GM12878 (cell line): Measurements from ENCODE around the gene HOMER2.

Source experiments
- BHLHE40 ChIP-seq, 2 experiments: fragments of 450-650 bp in 1 of 2; IDR thresholded peaks; 2 replicates each; pipeline ENCODE4 v1.6.1; 2011 to 2017; ENCODE audit warnings: low read depth in 2 of 2, borderline replicate concordance in 1 of 2, improper control_type of control experiment in 1 of 2, low read length in 1 of 2, mild to moderate bottlenecking in 1 of 2
- EGR1 ChIP-seq, 2 experiments: IDR thresholded peaks; 1 replicate in 1 of 2; 2 replicates in 1 of 2; pipeline ENCODE4 v1.6.1; 2011 to 2012; ENCODE audit warnings: low read depth in 2 of 2, low read length in 2 of 2, borderline replicate concordance in 1 of 2, mild to moderate bottlenecking in 1 of 2, moderate library complexity in 1 of 2
- GATAD2B ChIP-seq: fragments of 450-650 bp; conservative IDR thresholded peaks from 2 replicates; pipeline ENCODE4 v1.6.1; 2017; ENCODE audit warnings: low read depth, mild to moderate bottlenecking, moderate library complexity
- MAX ChIP-seq: IDR thresholded peaks from 2 replicates; pipeline ENCODE4 v1.6.1; 2012; ENCODE audit warnings: low read depth, low read length, improper control_type of control experiment
- POLR2A ChIP-seq: IDR thresholded peaks from 2 replicates; pipeline ENCODE4 v1.6.1; 2011; ENCODE audit warnings: low read depth, mild to moderate bottlenecking, low read length
- POLR2AphosphoS5 ChIP-seq: IDR thresholded peaks from 2 replicates; pipeline ENCODE4 v1.6.1; 2011; ENCODE audit warnings: mild to moderate bottlenecking, low read length, inconsistent platforms
- RBBP5 ChIP-seq: fragments of 200-600 bp; sonication (generic); conservative IDR thresholded peaks from 2 replicates; pipeline ENCODE4 v1.6.1; 2016
- SRF ChIP-seq, 2 experiments: IDR thresholded peaks; 2 replicates each; pipeline ENCODE4 v1.6.1; 2011; ENCODE audit warnings: low read depth in 2 of 2, low read length in 2 of 2, mild to moderate bottlenecking in 1 of 2, moderate library complexity in 1 of 2
- TAF1 ChIP-seq: IDR thresholded peaks from 2 replicates; pipeline ENCODE4 v1.6.1; 2011; ENCODE audit warnings: mild to moderate bottlenecking, low read depth, low read length, borderline replicate concordance
- USF2 ChIP-seq: IDR thresholded peaks from 2 replicates; pipeline ENCODE4 v1.6.1; 2011; ENCODE audit warnings: low read depth, low read length, improper control_type of control experiment, borderline replicate concordance
- YY1 ChIP-seq: IDR thresholded peaks from 2 replicates; pipeline ENCODE4 v1.6.1; 2011; ENCODE audit warnings: low read depth, mild to moderate bottlenecking, low read length
- ZBTB33 ChIP-seq: fragments of 450-650 bp; IDR thresholded peaks from 2 replicates; pipeline ENCODE4 v1.6.1; 2017; ENCODE audit warnings: mild to moderate bottlenecking
- TF ChIP-seq, protein P1 (sequence below), 3 experiments: IDR thresholded peaks in 2 of 3; conservative IDR thresholded peaks in 1 of 3; 2 replicates each; pipeline ENCODE4 v1.5.1; 2011; ENCODE audit warnings: low read depth in 3 of 3, low read length in 3 of 3, mild to moderate bottlenecking in 3 of 3, control low read depth in 2 of 3, moderate library complexity in 2 of 3, inconsistent platforms in 1 of 3, mixed read lengths in 1 of 3; ENCODE audit not compliant: control insufficient read depth in 2 of 3, insufficient read depth in 1 of 3; ENCODE audit errors: extremely low read depth in 1 of 3

GRCh38 chr15:82855286-82856100, 97.0 kb downstream of the HOMER2 start:
- TF ChIP-seq, protein P1, sequence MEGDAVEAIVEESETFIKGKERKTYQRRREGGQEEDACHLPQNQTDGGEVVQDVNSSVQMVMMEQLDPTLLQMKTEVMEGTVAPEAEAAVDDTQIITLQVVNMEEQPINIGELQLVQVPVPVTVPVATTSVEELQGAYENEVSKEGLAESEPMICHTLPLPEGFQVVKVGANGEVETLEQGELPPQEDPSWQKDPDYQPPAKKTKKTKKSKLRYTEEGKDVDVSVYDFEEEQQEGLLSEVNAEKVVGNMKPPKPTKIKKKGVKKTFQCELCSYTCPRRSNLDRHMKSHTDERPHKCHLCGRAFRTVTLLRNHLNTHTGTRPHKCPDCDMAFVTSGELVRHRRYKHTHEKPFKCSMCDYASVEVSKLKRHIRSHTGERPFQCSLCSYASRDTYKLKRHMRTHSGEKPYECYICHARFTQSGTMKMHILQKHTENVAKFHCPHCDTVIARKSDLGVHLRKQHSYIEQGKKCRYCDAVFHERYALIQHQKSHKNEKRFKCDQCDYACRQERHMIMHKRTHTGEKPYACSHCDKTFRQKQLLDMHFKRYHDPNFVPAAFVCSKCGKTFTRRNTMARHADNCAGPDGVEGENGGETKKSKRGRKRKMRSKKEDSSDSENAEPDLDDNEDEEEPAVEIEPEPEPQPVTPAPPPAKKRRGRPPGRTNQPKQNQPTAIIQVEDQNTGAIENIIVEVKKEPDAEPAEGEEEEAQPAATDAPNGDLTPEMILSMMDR (IDR thresholded peaks at IDR 0.05 in 2 of 3, conservative IDR thresholded peaks at IDR 0.05 in 1 of 3; ENCODE audit: control insufficient read depth in 2 of 3, extremely low read depth in 1 of 3, insufficient read depth in 1 of 3, low read depth in 3 of 3, low read length in 3 of 3), result no peak
- no peak for TF ChIP-seq TAF1
- no peak for TF ChIP-seq POLR2AphosphoS5
- TF ChIP-seq BHLHE40 (IDR thresholded peaks at IDR 0.05; ENCODE audit: borderline replicate concordance in 1 of 2, low read depth in 2 of 2, low read length in 1 of 2), result peak; percentile 57 to 68; a peak in 3 of 4 replicates
- TF ChIP-seq EGR1 (IDR thresholded peaks at IDR 0.05; ENCODE audit: borderline replicate concordance in 1 of 2, low read depth in 2 of 2, low read length in 2 of 2), result no peak
- no peak for TF ChIP-seq RBBP5
- no peak for TF ChIP-seq ZBTB33
- TF ChIP-seq POLR2A, result no peak
- no peak for TF ChIP-seq SRF (IDR thresholded peaks at IDR 0.05; ENCODE audit: low read depth in 2 of 2, low read length in 2 of 2)
- no peak; the same call in 1 of the 2 replicates for TF ChIP-seq USF2
- no peak for TF ChIP-seq YY1
- no peak for TF ChIP-seq GATAD2B
- no peak for TF ChIP-seq MAX
